ENCODE results near the gene STXBP3.
A peak's percentile ranks its signal among the peaks of the same experiment; 100 is the strongest.

The STXBP3 gene

DNA sequence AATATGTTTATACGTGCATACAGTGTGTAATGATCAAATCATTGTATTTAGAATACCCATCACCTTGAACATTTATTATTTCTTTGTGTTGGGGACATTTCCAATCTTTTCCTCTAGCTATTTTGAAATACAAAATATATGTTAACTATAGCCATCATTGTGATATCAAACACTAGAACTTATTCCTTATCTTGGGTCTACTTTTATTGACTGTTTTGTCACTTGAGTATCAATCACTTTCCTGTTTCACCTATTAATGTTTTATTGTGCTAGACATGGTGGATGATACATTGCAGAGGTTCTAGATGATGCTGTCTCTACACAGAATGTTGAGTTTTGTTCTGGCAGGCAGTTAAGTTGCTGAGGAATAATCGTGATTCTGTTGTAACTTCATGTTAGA, 45.9 kb downstream of the STXBP3 start:
- no peaks in the 10 kb centered on the region for H3K27me3 ChIP-seq (ENCODE audit: control insufficient read depth in 1 of 2, insufficient read depth in 1 of 2, low read length in 2 of 2)
- peaks cover 12 to 96% of the 10 kb centered on the region in 2 experiments for H3K36me3 ChIP-seq (ENCODE audit: control insufficient read depth in 1 of 2, insufficient read depth in 2 of 2, low read depth in 1 of 2, low read length in 2 of 2)
- peaks cover 21% of the 10 kb centered on the region for H3K9me3 ChIP-seq (ENCODE audit: control insufficient read depth, low read length)
- H3K4me2 ChIP-seq (ENCODE audit: low read length, poor library complexity, severe bottlenecking): no peak overlapping the region
- DNase-seq: no peak
- no peak overlapping the region for H4K91ac ChIP-seq (ENCODE audit: low read length)
- H3K27ac ChIP-seq (ENCODE audit: low read length, poor library complexity, severe bottlenecking): no peak overlapping the region
- no peak overlapping the region for H2AK5ac ChIP-seq (ENCODE audit: low read length, severe bottlenecking)
- H3K18ac ChIP-seq (ENCODE audit: low read depth in 1 of 2, low read length in 2 of 2): no peak overlapping the region
- H2BK120ac ChIP-seq (ENCODE audit: low read depth, low read length): no peak overlapping the region
- H3K4me1 ChIP-seq (ENCODE audit: control insufficient read depth, insufficient read depth, low read depth, low read length): no peaks in the 10 kb centered on the region
- H3K14ac ChIP-seq (ENCODE audit: low read length in 2 of 2): no peak overlapping the region
- H2BK5ac ChIP-seq (ENCODE audit: low read depth, low read length, poor library complexity, severe bottlenecking): no peak overlapping the region
- no peak overlapping the region for H2AFZ ChIP-seq (ENCODE audit: low read depth, low read length)
- H3K9ac ChIP-seq (ENCODE audit: low read length): no peak overlapping the region
- 100% methylated on average over 1 of the region's 2 CpGs for WGBS
- no peak overlapping the region for H4K8ac ChIP-seq (ENCODE audit: low read length)
- no peak overlapping the region for H3K4ac ChIP-seq (ENCODE audit: low read depth in 1 of 2, low read length in 2 of 2)
- no peak overlapping the region for H3K4me3 ChIP-seq (ENCODE audit: insufficient read depth in 1 of 2, low read depth in 1 of 2, low read length in 2 of 2)
- H3K79me1 ChIP-seq (replicated peaks; ENCODE audit: low read length, poor library complexity, severe bottlenecking): peaks cover 2% of the 10 kb centered on the region
- H2BK15ac ChIP-seq (ENCODE audit: low read depth, poor library complexity, severe bottlenecking): no peak overlapping the region
- H3K23ac ChIP-seq (ENCODE audit: low read length in 2 of 2): no peak overlapping the region
- H2BK12ac ChIP-seq (ENCODE audit: low read length in 2 of 2): no peak overlapping the region

- Histone ChIP-seq H3K79me1 (replicated peaks; ENCODE audit: low read length, poor library complexity, severe bottlenecking) (peaks cover 4% of the 10 kb centered on the region), H3K4me2 (ENCODE audit: low read length, poor library complexity, severe bottlenecking) (no peak overlapping the region), H3K36me3 (ENCODE audit: control insufficient read depth in 1 of 2, insufficient read depth in 2 of 2, low read depth in 1 of 2, low read length in 2 of 2) (peaks cover 10 to 88% of the 10 kb centered on the region in 2 experiments), H2BK15ac (ENCODE audit: low read depth, poor library complexity, severe bottlenecking) (no peak overlapping the region), H3K18ac (ENCODE audit: low read depth in 1 of 2, low read length in 2 of 2) (no peak overlapping the region), H2AK5ac (ENCODE audit: low read length, severe bottlenecking) (no peak overlapping the region), H3K23ac (ENCODE audit: low read length in 2 of 2) (no peak overlapping the region), H3K27me3 (ENCODE audit: control insufficient read depth in 1 of 2, insufficient read depth in 1 of 2, low read length in 2 of 2) (no peaks in the 10 kb centered on the region), H3K9ac (ENCODE audit: low read length) (no peak overlapping the region), H3K9me3 (ENCODE audit: control insufficient read depth, low read length) (no peaks in the 10 kb centered on the region), H3K4me1 (ENCODE audit: control insufficient read depth, insufficient read depth, low read depth, low read length) (peaks cover 6% of the 10 kb centered on the region), H4K8ac (ENCODE audit: low read length) (no peak overlapping the region), H2AFZ (ENCODE audit: low read depth, low read length) (no peak overlapping the region), H3K27ac (ENCODE audit: low read length, poor library complexity, severe bottlenecking) (no peak overlapping the region), H3K4ac (ENCODE audit: low read depth in 1 of 2, low read length in 2 of 2) (no peak overlapping the region), H2BK12ac (ENCODE audit: low read length in 2 of 2) (no peak overlapping the region), H2BK5ac (ENCODE audit: low read depth, low read length, poor library complexity, severe bottlenecking) (no peak overlapping the region), H4K91ac (ENCODE audit: low read length) (no peak overlapping the region), H2BK120ac (ENCODE audit: low read depth, low read length) (no peak overlapping the region), H3K14ac (ENCODE audit: low read length in 2 of 2) (no peak overlapping the region), H3K4me3 (ENCODE audit: insufficient read depth in 1 of 2, low read depth in 1 of 2, low read length in 2 of 2) (no peak overlapping the region)
- WGBS: no CpG with 5 or more reads among the region's 1 CpG
- no peak for DNase-seq
These were observed 52.5 kb downstream of the STXBP3 start for GRCh38 chr1:108799001-108799400.

GRCh38 chr1:108801101-108801500, 54.6 kb downstream of the STXBP3 start:
- Histone ChIP-seq H2AK5ac (ENCODE audit: low read length, severe bottlenecking) (no peak overlapping the region), H3K27ac (ENCODE audit: low read length, poor library complexity, severe bottlenecking) (peak overlapping the region; percentile 65), H2BK12ac (ENCODE audit: low read length in 2 of 2) (no peak overlapping the region), H3K9me3 (ENCODE audit: control insufficient read depth, low read length) (no peaks in the 10 kb centered on the region), H3K18ac (ENCODE audit: low read depth in 1 of 2, low read length in 2 of 2) (no peak overlapping the region), H2AFZ (ENCODE audit: low read depth, low read length) (no peak overlapping the region), H3K4me1 (ENCODE audit: control insufficient read depth, insufficient read depth, low read depth, low read length) (peaks cover 6% of the 10 kb centered on the region), H3K27me3 (ENCODE audit: control insufficient read depth in 1 of 2, insufficient read depth in 1 of 2, low read length in 2 of 2) (no peaks in the 10 kb centered on the region), H2BK15ac (ENCODE audit: low read depth, poor library complexity, severe bottlenecking) (no peak overlapping the region), H2BK5ac (ENCODE audit: low read depth, low read length, poor library complexity, severe bottlenecking) (no peak overlapping the region), H3K4ac (ENCODE audit: low read depth in 1 of 2, low read length in 2 of 2) (no peak overlapping the region), H3K36me3 (ENCODE audit: control insufficient read depth in 1 of 2, insufficient read depth in 2 of 2, low read depth in 1 of 2, low read length in 2 of 2) (peaks cover 16 to 88% of the 10 kb centered on the region in 2 experiments), H3K4me2 (ENCODE audit: low read length, poor library complexity, severe bottlenecking) (no peak overlapping the region), H3K23ac (ENCODE audit: low read length in 2 of 2) (no peak overlapping the region), H2BK120ac (ENCODE audit: low read depth, low read length) (no peak overlapping the region), H3K4me3 (ENCODE audit: insufficient read depth in 1 of 2, low read depth in 1 of 2, low read length in 2 of 2) (no peak overlapping the region), H3K9ac (ENCODE audit: low read length) (peak overlapping the region; percentile 49), H3K79me1 (replicated peaks; ENCODE audit: low read length, poor library complexity, severe bottlenecking) (peaks cover 7% of the 10 kb centered on the region), H4K8ac (ENCODE audit: low read length) (no peak overlapping the region), H3K14ac (ENCODE audit: low read length in 2 of 2) (no peak overlapping the region), H4K91ac (ENCODE audit: low read length) (no peak overlapping the region)
- DNase-seq: peak; percentile 35

DNA sequence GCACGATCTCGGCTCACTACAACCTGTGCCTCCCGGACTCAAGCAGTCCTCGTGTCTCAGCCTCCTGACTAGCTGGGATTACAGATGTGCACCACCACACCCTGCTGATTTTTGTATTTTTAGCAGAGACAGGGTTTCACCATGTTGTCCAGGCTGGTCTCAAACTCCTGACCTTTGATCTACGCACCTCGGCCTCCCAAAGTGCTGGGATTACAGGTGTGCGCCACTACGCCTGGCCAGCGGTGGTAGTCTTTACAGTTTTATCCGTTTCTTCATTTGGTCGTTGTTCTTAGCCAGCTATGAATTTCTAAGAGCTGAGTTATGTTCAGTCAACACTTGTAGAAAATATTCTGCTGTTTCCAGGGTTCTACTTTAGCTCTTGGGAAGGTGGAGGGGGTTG, 57.1 kb downstream of the STXBP3 start:
- Histone ChIP-seq H3K4ac (ENCODE audit: low read depth in 1 of 2, low read length in 2 of 2) (no peak overlapping the region), H2BK15ac (ENCODE audit: low read depth, poor library complexity, severe bottlenecking) (no peak overlapping the region), H2AFZ (ENCODE audit: low read depth, low read length) (no peak overlapping the region), H2BK120ac (ENCODE audit: low read depth, low read length) (no peak overlapping the region), H3K27ac (ENCODE audit: low read length, poor library complexity, severe bottlenecking) (no peak overlapping the region), H2AK5ac (ENCODE audit: low read length, severe bottlenecking) (no peak overlapping the region), H3K14ac (ENCODE audit: low read length in 2 of 2) (no peak overlapping the region), H4K8ac (ENCODE audit: low read length) (no peak overlapping the region), H3K79me1 (replicated peaks; ENCODE audit: low read length, poor library complexity, severe bottlenecking) (peaks cover 7% of the 10 kb centered on the region), H3K4me2 (ENCODE audit: low read length, poor library complexity, severe bottlenecking) (no peak overlapping the region), H2BK12ac (ENCODE audit: low read length in 2 of 2) (no peak overlapping the region), H3K9me3 (ENCODE audit: control insufficient read depth, low read length) (no peaks in the 10 kb centered on the region), H3K23ac (ENCODE audit: low read length in 2 of 2) (no peak overlapping the region), H4K91ac (ENCODE audit: low read length) (no peak overlapping the region), H3K18ac (ENCODE audit: low read depth in 1 of 2, low read length in 2 of 2) (no peak overlapping the region), H3K36me3 (ENCODE audit: control insufficient read depth in 1 of 2, insufficient read depth in 2 of 2, low read depth in 1 of 2, low read length in 2 of 2) (peaks cover 11 to 88% of the 10 kb centered on the region in 2 experiments), H2BK5ac (ENCODE audit: low read depth, low read length, poor library complexity, severe bottlenecking) (no peak overlapping the region), H3K4me1 (ENCODE audit: control insufficient read depth, insufficient read depth, low read depth, low read length) (peaks cover 6% of the 10 kb centered on the region), H3K27me3 (ENCODE audit: control insufficient read depth in 1 of 2, insufficient read depth in 1 of 2, low read length in 2 of 2) (no peaks in the 10 kb centered on the region), H3K9ac (ENCODE audit: low read length) (no peak overlapping the region), H3K4me3 (ENCODE audit: insufficient read depth in 1 of 2, low read depth in 1 of 2, low read length in 2 of 2) (no peak overlapping the region)
- DNase-seq: no peak
- 98% methylated on average over 11 of the region's 11 CpGs for WGBS
